Measurements from ENCODE around the gene RASAL1.

DNA sequence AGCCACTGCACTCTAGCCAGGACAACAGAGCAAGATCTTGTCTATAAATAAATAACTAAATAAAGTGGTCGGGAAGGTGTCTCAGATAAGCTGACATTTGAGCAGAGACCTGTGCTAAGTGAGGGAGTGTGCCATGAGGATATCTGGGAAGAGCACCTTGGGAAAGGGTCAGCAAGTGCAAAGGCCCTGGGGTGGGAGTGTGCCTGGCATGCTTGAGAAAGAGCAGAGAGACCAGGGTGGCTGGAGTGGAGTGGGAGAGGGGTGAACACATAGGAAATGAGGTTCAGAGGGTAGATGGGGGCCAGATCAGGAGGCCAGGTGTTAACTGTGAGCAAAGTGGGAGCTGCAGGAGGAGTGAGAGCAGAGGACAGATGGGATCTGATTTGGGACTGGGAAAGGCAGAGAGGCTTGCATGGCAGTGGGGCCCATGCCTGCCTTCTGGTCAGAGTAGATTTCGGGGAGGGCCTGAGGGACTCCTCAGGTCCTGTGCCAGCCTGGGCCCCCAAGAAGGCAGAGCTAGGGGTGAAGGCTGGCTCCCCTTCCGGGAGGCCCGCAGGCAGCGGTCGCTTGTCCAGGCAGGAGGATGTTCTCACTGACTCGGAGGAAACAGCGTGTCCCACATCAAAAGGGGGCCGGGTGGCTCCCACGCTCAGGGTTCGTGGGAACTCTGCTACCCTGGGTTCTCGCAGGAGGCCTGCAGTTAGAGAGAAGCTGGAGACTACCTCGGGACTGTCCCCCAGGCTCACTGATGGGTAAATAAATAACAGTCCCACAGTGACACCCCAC is 46.4 kb downstream of the RASAL1 start:
- TF ChIP-seq EZH2phosphoT487 (IDR thresholded peaks at IDR 0.05; ENCODE audit: borderline replicate concordance, low read depth) (no peak), TAF1 (IDR thresholded peaks at IDR 0.05; ENCODE audit: borderline replicate concordance, low read depth, low read length) (no peak), CTCF (IDR thresholded peaks at IDR 0.05) (no peak), EP300 (IDR thresholded peaks at IDR 0.05; ENCODE audit: borderline replicate concordance in 1 of 2, low read depth in 1 of 2, low read length in 1 of 2) (no peak), TEAD4 (IDR thresholded peaks at IDR 0.05; ENCODE audit: borderline replicate concordance, insufficient read depth) (no peak), POLR2AphosphoS5 (IDR thresholded peaks at IDR 0.05; ENCODE audit: low read depth, low read length) (no peak), RAD21 (IDR thresholded peaks at IDR 0.05; ENCODE audit: low read length) (no peak), JUND (IDR thresholded peaks at IDR 0.05) (no peak)
- TF ChIP-seq, protein P1, sequence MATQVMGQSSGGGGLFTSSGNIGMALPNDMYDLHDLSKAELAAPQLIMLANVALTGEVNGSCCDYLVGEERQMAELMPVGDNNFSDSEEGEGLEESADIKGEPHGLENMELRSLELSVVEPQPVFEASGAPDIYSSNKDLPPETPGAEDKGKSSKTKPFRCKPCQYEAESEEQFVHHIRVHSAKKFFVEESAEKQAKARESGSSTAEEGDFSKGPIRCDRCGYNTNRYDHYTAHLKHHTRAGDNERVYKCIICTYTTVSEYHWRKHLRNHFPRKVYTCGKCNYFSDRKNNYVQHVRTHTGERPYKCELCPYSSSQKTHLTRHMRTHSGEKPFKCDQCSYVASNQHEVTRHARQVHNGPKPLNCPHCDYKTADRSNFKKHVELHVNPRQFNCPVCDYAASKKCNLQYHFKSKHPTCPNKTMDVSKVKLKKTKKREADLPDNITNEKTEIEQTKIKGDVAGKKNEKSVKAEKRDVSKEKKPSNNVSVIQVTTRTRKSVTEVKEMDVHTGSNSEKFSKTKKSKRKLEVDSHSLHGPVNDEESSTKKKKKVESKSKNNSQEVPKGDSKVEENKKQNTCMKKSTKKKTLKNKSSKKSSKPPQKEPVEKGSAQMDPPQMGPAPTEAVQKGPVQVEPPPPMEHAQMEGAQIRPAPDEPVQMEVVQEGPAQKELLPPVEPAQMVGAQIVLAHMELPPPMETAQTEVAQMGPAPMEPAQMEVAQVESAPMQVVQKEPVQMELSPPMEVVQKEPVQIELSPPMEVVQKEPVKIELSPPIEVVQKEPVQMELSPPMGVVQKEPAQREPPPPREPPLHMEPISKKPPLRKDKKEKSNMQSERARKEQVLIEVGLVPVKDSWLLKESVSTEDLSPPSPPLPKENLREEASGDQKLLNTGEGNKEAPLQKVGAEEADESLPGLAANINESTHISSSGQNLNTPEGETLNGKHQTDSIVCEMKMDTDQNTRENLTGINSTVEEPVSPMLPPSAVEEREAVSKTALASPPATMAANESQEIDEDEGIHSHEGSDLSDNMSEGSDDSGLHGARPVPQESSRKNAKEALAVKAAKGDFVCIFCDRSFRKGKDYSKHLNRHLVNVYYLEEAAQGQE (IDR thresholded peaks at IDR 0.05; ENCODE audit: low read depth, low read length), result no peak
